ENCODE results near the gene EEF1G. TPM values are rescaled to one million over a fixed set of nuclear protein-coding genes. Genes with fewer than 3 reads are reported as not detected.
A peak's percentile ranks its signal among the peaks of the same experiment; 100 is the strongest.
"Not testable (repeated sequence)": the region's sequence is repeated elsewhere in the genome, so short reads cannot be mapped to it uniquely, and the experiment has no call there.

Gene EEF1G
- total and polyA plus RNA-seq, 2 of the 13 experiments (the other 11 are each of a cell fraction or from before 2014, with no cell fraction given), result 1,787 to 2,144 TPM

DNA sequence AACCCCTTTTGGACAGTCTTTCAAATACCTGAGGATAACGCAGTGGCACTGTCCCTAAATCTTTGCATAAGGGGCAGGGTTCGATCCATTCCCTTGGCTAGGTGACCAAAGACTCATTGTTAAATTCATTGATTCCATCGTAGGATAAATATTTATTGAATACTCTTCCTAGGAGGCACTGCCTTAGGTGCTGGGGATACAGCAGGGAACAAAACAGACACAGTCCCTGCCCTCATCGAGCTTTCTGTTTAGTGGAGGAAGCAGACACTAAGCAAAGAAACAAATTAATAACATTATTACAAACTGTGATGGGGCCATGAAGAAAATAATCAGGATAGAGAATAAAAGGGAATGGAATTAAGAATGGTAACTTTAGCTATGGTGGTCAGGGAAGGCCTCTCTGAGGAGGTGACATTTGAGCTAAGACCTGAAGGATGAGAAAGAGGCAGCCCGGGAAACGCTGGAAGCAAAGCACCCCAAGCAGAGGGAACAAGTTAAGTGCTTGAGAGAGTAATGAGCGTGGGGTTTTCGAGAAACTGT lies 47.4 kb upstream of the EEF1G start (continued):
- no peak for TF ChIP-seq ZNF567 (CRISPR knock-in tag; IDR thresholded peaks at IDR 0.05; ENCODE audit: borderline replicate concordance)
- no peak for TF ChIP-seq SIX1 (CRISPR knock-in tag; IDR thresholded peaks at IDR 0.05; ENCODE audit: borderline replicate concordance)
- TF ChIP-seq ZNF3 (CRISPR knock-in tag; IDR thresholded peaks at IDR 0.05), result no peak
- no peak for TF ChIP-seq SP2 (CRISPR knock-in tag; IDR thresholded peaks at IDR 0.05)
- 0 out of 2 replicates have a peak, but pooled peaks have one; percentile 6 for TF ChIP-seq ZNF850 (CRISPR knock-in tag; conservative IDR thresholded peaks at IDR 0.05)
- TF ChIP-seq HMGA1 (CRISPR knock-in tag; conservative IDR thresholded peaks at IDR 0.05), result no peak

DNA sequence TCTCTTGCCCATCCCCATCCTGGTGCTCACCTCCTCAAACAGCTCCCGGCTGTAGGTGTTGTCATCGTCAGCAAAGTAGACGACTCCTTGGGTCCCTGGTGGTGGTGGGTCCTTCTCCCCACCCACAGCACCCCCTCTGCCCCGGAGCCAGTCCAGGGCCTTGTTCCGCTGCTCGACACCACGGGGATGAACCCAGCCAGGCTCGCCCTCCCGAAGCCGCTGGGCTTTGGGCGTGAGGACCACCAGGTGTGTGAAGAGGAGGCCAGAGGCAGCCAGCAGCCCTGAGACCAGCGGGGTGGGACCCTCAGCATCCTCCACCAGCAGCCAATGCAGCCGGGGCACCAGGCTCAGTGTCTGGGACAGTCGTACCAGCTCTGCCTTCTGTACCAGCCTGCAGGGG lies 43.3 kb upstream of the EEF1G start:
- CTCF ChIA-PET (ENCODE audit: low intra/inter-chr PET ratio, low total read pairs); intact Hi-C loops (cut with micrococcal nuclease; ENCODE audit: unreplicated experiment); H2AFZ ChIP-seq (ENCODE audit: low read length); H3K36me3 ChIP-seq (replicated peaks in 1 of 2; ENCODE audit: control insufficient read depth in 1 of 2, insufficient read depth in 2 of 2, low read length in 2 of 2); H3K4me3 ChIP-seq (replicated peaks in 1 of 3; ENCODE audit: insufficient read depth in 1 of 3, low read depth in 2 of 3, low read length in 3 of 3); H3K9me3 ChIP-seq (ENCODE audit: low read length); BruUV-seq (replicated peaks); H4K20me1 ChIP-seq (ENCODE audit: insufficient read depth, low read length); H3K79me2 ChIP-seq (ENCODE audit: insufficient read depth, low read length); H3K4me2 ChIP-seq (ENCODE audit: low read depth, low read length); DNase-seq (ENCODE audit: low spot score); H3K27me3 ChIP-seq (ENCODE audit: control insufficient read depth in 1 of 2, insufficient read depth in 2 of 2, low read length in 2 of 2); H3K9ac ChIP-seq (ENCODE audit: insufficient read depth, low read depth, low read length); FAIRE-seq; in situ Hi-C loops (cut with HindIII; ENCODE audit: extremely low pct_ligation_motif_present, low pct_unique_long_range_greater_than_20kb); ATAC-seq; POLR2A ChIA-PET; H3K27ac ChIP-seq (ENCODE audit: extremely low read length, insufficient read depth, low read length): not testable (repeated sequence)
- WGBS (ENCODE audit: low lambda C conversion rate), result 94% methylated on average over 12 of the region's 14 CpGs
- peaks cover 43% of the 10 kb centered on the region for H3K4me1 ChIP-seq (ENCODE audit: insufficient read depth, low read length)
- TF ChIP-seq RBFOX2 (IDR thresholded peaks at IDR 0.05; ENCODE audit: low read depth, low read length) (peak; percentile 45), AGO2 (optimal IDR thresholded peaks at IDR 0.05; ENCODE audit: low read depth, low read length) (peak; percentile 52)

DNA sequence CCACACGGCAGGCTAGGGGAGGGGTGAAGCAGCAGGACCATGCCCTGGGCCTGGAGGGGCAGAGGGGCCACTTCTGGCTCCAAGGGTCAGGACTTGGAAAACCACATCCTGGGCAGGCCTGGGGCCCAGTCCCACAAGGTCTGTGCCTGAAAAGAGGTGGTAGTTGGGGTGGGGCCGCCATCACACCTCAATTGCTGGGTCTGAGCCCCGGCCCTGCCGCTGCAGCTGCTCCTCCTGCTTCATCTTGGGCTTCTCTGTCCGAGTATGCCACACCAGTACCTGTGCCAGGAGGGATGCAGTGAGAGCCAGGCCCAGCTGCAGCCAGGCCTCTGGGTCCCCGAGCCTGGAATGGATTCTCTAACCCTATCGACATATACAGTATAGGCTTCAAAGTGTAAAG lies 41.8 kb upstream of the EEF1G start:
- ATAC-seq (no peak), DNase-seq (ENCODE audit: low spot score) (no peak), FAIRE-seq (no peak)
- H3K4me1 ChIP-seq (ENCODE audit: insufficient read depth, low read length), result peaks cover 46% of the 10 kb centered on the region
- WGBS (ENCODE audit: low lambda C conversion rate), result 87% methylated on average over 3 of the region's 7 CpGs
- H4K20me1 ChIP-seq (ENCODE audit: insufficient read depth, low read length), result no peaks in the 10 kb centered on the region
- no peak overlapping the region for H3K4me3 ChIP-seq (replicated peaks in 1 of 3; ENCODE audit: insufficient read depth in 1 of 3, low read depth in 2 of 3, low read length in 3 of 3)
- H3K9ac ChIP-seq (ENCODE audit: insufficient read depth, low read depth, low read length), result no peak overlapping the region
- no peaks in the 10 kb centered on the region; a peak in 1 of 5 replicates for H3K27me3 ChIP-seq (ENCODE audit: control insufficient read depth in 1 of 2, insufficient read depth in 2 of 2, low read length in 2 of 2)
- peaks cover 2% of the 10 kb centered on the region for H3K79me2 ChIP-seq (ENCODE audit: insufficient read depth, low read length)
- no peak overlapping the region for H3K27ac ChIP-seq (ENCODE audit: extremely low read length, insufficient read depth, low read length)
- BruUV-seq (replicated peaks), result no TSS peak
- intact Hi-C loops (cut with micrococcal nuclease; ENCODE audit: unreplicated experiment), result no loop called here
- no peak overlapping the region for H3K4me2 ChIP-seq (ENCODE audit: low read depth, low read length)
- no peaks in the 10 kb centered on the region for H3K9me3 ChIP-seq (ENCODE audit: low read length)
- POLR2A ChIA-PET, result interaction anchor here (1.5 kb wide), 1 partner anchor 24 kb away, joined by 4 read pairs; the partner anchor contains the start of gene TUT1
- in situ Hi-C loops (cut with HindIII; ENCODE audit: extremely low pct_ligation_motif_present, low pct_unique_long_range_greater_than_20kb), result no loop called here
- H3K36me3 ChIP-seq (replicated peaks in 1 of 2; ENCODE audit: control insufficient read depth in 1 of 2, insufficient read depth in 2 of 2, low read length in 2 of 2), result no peaks in the 10 kb centered on the region
- TF ChIP-seq HNRNPL (IDR thresholded peaks at IDR 0.05; ENCODE audit: low read depth, low read length) (peak; percentile 89), ZNF234 (CRISPR knock-in tag; conservative IDR thresholded peaks at IDR 0.05) (no peak)
- CTCF ChIA-PET (ENCODE audit: low intra/inter-chr PET ratio, low total read pairs), result no interaction called here
- H2AFZ ChIP-seq (ENCODE audit: low read length), result no peak overlapping the region

Measured in HepG2 (cell line).